Measurements from ENCODE around the gene ARHGAP33. TPM values are rescaled to one million over a fixed set of nuclear protein-coding genes. Genes with fewer than 3 reads are reported as not detected.
"Not testable (repeated sequence)": the region's sequence is repeated elsewhere in the genome, so short reads cannot be mapped to it uniquely, and the experiment has no call there.

ARHGAP33 gene
- total and polyA plus RNA-seq, 10 donors: 3.1 to 25.2 (median 12.6) TPM

- H3K27me3 ChIP-seq (replicated peaks in 1 of 7): peaks cover 0 to 85% (median 6%) of the 10 kb centered on the region in 7 donors
- 11 to 17% (median 14%) methylated on average over 12 of the region's 12 CpGs for WGBS, 5 donors
- no peaks in the 10 kb centered on the region for H3K9me3 ChIP-seq
- no peak for DNase-seq
- no peak overlapping the region for H3K4me3 ChIP-seq
- no peak overlapping the region for H3K27ac ChIP-seq
- intact Hi-C loops (cut with DNase I; ENCODE audit: low total_unique reads): no loop called here
- H3K36me3 ChIP-seq: no peaks in the 10 kb centered on the region
- no peak for TF ChIP-seq POLR2A (IDR thresholded peaks at IDR 0.05)
- TF ChIP-seq CTCF (IDR thresholded peaks at IDR 0.05 in 8 of 11, conservative IDR thresholded peaks at IDR 0.05 in 3 of 11): no peak
- no peak for TF ChIP-seq POLR2AphosphoS5 (IDR thresholded peaks at IDR 0.05)
- no peaks in the 10 kb centered on the region for H3K4me1 ChIP-seq
Measured at GRCh38 chr19:35828692-35829301, 53.4 kb downstream of the ARHGAP33 start.

GRCh38 chr19:35830986-35831385, 55.6 kb downstream of the ARHGAP33 start:
- H3K4me3 ChIP-seq: no peak overlapping the region
- TF ChIP-seq POLR2A (IDR thresholded peaks at IDR 0.05) (no peak), POLR2AphosphoS5 (IDR thresholded peaks at IDR 0.05) (no peak), CTCF (IDR thresholded peaks at IDR 0.05 in 8 of 11, conservative IDR thresholded peaks at IDR 0.05 in 3 of 11) (no peak)
- no peaks in the 10 kb centered on the region for H3K9me3 ChIP-seq
- WGBS, 5 donors: 70 to 89% (median 76%) methylated on average over 18 of the region's 18 CpGs
- no peaks in the 10 kb centered on the region for H3K4me1 ChIP-seq
- DNase-seq: no peak
- peaks cover 0 to 95% (median 6%) of the 10 kb centered on the region in 7 donors for H3K27me3 ChIP-seq (replicated peaks in 1 of 7)
- no peak overlapping the region for H3K27ac ChIP-seq
- H3K36me3 ChIP-seq: no peaks in the 10 kb centered on the region
- intact Hi-C loops (cut with DNase I; ENCODE audit: low total_unique reads): no loop called here

- H3K9me3 ChIP-seq: no peaks in the 10 kb centered on the region
- DNase-seq: no peak
- H3K36me3 ChIP-seq: no peaks in the 10 kb centered on the region
- intact Hi-C loops (cut with DNase I; ENCODE audit: low total_unique reads): no loop called here
- H3K4me1 ChIP-seq: no peaks in the 10 kb centered on the region
- WGBS, 5 donors: 73 to 79% (median 75%) methylated on average over 4 of the region's 4 CpGs
- H3K27ac ChIP-seq: no peak overlapping the region
- no peak for TF ChIP-seq POLR2A (IDR thresholded peaks at IDR 0.05)
- TF ChIP-seq POLR2AphosphoS5 (IDR thresholded peaks at IDR 0.05): no peak
- TF ChIP-seq CTCF (IDR thresholded peaks at IDR 0.05 in 8 of 11, conservative IDR thresholded peaks at IDR 0.05 in 3 of 11): no peak
- H3K27me3 ChIP-seq (replicated peaks in 1 of 7): peaks cover 0 to 92% (median under 1%) of the 10 kb centered on the region in 7 donors
- H3K4me3 ChIP-seq: no peak overlapping the region
Measured at GRCh38 chr19:35832054-35832453, 56.7 kb downstream of the ARHGAP33 start.

GRCh38 chr19:35833972-35834371, 58.6 kb downstream of the ARHGAP33 start:
- TF ChIP-seq POLR2A (IDR thresholded peaks at IDR 0.05): no peak
- TF ChIP-seq CTCF (IDR thresholded peaks at IDR 0.05 in 8 of 11, conservative IDR thresholded peaks at IDR 0.05 in 3 of 11): no peak
- TF ChIP-seq POLR2AphosphoS5 (IDR thresholded peaks at IDR 0.05): no peak
- no peaks in the 10 kb centered on the region for H3K4me1 ChIP-seq
- H3K4me3 ChIP-seq: no peak overlapping the region
- no peaks in the 10 kb centered on the region for H3K36me3 ChIP-seq
- DNase-seq: no peak
- H3K27ac ChIP-seq: no peak overlapping the region
- H3K27me3 ChIP-seq (replicated peaks in 1 of 7): peaks cover 0 to 84% (median 0%) of the 10 kb centered on the region in 7 donors
- peaks cover 0 to 12% (median 11%) of the 10 kb centered on the region in 8 donors for H3K9me3 ChIP-seq
- intact Hi-C loops (cut with DNase I; ENCODE audit: low total_unique reads): no loop called here
- WGBS, 5 donors: 54 to 60% (median 59%) methylated on average over 7 of the region's 7 CpGs

GRCh38 chr19:35836096-35836495, 60.7 kb downstream of the ARHGAP33 start:
- H3K36me3 ChIP-seq; H3K4me1 ChIP-seq; DNase-seq; H3K27ac ChIP-seq; H3K4me3 ChIP-seq; intact Hi-C loops (cut with DNase I; ENCODE audit: low total_unique reads): not testable (repeated sequence)
- Histone ChIP-seq H3K27me3 (replicated peaks in 1 of 7) (peaks cover 0 to 66% (median 0%) of the 10 kb centered on the region in 7 donors), H3K9me3 (peaks cover 0 to 24% (median 17%) of the 10 kb centered on the region in 8 donors)
- 56 to 71% (median 66%) methylated on average over 11 of the region's 11 CpGs for WGBS, 5 donors
